CD1c-positive myeloid dendritic cell (primary cell): ENCODE results near the gene FBXO21.
"Not testable (repeated sequence)": the region's sequence is repeated elsewhere in the genome, so short reads cannot be mapped to it uniquely, and the experiment has no call there.

Experiments
- DNase-seq: peaks from one replicate; pipeline ENCODE4 v3.0.0-alpha.2; 2016; ENCODE audit errors: extremely low spot score

Gene FBXO21, protein sequence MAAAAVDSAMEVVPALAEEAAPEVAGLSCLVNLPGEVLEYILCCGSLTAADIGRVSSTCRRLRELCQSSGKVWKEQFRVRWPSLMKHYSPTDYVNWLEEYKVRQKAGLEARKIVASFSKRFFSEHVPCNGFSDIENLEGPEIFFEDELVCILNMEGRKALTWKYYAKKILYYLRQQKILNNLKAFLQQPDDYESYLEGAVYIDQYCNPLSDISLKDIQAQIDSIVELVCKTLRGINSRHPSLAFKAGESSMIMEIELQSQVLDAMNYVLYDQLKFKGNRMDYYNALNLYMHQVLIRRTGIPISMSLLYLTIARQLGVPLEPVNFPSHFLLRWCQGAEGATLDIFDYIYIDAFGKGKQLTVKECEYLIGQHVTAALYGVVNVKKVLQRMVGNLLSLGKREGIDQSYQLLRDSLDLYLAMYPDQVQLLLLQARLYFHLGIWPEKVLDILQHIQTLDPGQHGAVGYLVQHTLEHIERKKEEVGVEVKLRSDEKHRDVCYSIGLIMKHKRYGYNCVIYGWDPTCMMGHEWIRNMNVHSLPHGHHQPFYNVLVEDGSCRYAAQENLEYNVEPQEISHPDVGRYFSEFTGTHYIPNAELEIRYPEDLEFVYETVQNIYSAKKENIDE

DNA sequence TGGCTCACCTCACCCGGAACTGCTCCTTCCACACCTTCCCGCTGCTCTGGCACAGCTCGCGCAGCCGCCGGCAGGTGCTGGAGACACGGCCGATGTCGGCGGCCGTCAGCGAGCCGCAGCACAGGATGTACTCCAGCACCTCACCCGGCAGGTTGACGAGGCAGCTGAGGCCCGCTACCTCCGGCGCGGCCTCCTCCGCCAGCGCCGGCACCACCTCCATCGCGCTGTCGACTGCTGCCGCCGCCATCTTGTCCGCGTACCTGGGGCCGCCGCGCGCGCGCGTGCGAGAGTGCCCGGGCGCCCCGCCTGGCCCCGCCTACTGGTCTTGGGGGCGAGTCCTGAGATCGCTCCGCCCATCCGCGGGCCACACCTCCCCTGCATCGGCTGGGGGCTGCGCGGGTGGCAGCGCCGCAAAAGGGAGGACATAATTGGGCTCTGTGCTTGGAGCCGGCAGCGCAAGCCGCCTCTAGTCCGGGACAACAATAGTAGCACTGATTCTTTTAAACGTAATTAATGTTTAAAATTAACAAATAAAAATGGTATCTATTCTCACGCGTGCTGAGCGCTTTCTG lies at the start of gene FBXO21:
TSS of gene FBXO21 (minus strand) at position 261 of the 572 bp plus-strand sequence. CDS start at position 247, 14 bp downstream.
- DNase-seq: peak; percentile 92

DNA sequence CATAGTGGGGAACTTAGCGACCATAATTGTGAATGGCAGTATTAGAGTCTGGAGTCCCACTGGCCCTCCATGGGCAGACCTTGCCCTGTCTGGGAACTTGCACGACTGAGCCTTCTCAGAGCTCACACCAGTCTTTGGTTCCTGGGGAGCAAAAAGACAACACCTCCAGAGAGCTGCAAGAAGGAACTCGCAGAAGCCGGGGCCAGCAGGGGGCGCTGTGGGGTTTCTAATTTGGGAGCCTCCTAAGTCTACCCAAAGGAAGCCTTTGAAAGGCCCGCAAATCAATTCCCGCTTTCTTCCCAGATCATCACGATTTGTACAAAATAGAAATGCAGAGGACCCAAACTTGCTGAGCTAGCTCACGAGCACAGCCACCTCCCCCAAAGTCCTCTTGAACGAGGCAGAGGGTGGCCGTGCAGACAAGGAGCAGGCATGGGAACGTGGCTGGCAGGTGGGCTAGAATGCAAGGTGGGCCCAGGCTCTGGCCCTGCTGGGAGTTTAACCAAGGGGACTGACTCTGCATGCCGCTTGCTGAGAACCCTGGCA lies 46.3 kb upstream of the FBXO21 start:
- DNase-seq: peak; percentile 67

DNA sequence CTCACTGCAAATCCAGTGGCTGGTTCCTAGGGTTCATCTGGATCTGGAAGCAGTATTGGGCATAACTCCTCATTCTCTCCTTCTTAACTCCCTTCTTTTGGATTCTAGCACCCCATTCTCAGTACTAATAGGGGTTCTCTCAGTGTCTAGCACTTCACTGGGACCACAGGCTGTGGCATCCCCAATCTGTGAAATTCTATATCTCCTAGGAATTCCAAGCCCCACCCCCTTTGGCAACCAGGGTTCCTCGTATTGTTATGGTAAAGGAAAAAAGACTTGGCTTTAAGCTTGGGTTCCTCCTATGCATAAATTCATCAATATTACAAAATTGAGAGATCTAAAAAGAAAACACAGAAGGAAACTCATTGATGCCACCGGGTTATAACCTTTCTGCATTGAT lies 45.0 kb upstream of the FBXO21 start:
- no peak for DNase-seq

DNA sequence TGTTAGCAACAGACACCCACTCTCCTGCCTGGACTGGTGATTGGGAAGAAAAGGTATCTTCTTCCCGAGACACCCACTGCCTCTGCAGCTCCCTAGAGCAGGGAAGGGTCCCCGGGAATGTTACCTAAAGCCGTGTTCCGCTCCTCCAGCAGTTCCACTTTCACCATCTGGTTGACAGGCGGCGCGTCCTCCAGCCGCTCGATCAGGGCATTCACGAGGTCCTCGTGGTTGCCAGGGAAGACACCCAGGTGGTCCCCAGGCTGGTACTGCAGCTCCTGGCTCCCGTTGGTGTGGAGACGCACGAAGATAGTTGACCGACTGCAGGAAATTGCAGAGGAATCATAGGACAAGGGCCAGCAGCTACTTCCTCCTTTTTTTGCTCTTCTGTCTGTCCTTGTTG lies 44.2 kb upstream of the FBXO21 start:
- no peak for DNase-seq

DNA sequence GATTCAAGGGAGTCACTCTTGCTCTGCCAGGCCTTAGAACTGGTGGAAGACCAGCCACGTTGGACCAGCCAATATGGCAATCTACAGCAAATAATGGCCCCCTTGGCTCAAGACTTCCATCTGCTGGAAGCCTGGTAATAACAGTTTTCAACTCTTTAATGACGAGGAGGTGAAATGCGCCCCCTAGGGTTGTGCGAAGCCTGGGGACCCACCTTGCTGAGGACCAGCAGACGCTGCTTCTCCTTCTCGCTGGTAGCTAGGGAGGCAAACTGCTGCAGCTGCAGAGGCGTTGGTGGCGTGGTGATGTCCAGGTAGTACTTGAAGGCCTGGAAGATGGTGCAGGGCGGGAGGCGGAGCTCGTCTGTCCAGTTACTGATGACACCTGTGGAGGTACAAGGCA lies 41.5 kb upstream of the FBXO21 start:
- DNase-seq: no peak

GRCh38 chr12:117228239-117228638 lies 38.0 kb upstream of the FBXO21 start:
- no peak for DNase-seq

- no peak for DNase-seq
Observed at GRCh38 chr12:117227000-117227653, 36.9 kb upstream of the FBXO21 start.

DNA sequence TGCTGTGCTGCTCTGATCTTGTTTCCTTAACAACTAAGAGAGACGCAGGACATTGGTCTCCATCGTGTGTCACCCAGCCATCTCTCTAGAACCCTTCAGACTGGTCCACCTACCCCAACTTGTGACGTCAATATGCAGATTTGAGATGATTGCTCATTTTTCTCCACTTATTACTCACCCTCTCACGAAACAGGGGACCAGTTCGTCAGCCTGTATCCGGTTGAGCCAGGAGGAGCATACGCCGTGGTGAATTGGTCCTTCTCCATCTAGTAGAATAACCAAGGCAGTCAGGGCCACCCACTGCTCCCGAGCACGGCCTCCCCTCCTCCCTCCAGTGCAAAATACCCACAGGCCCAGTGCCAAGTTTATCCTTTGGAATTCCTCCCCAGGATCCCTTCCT lies 36.2 kb upstream of the FBXO21 start:
- DNase-seq: no peak

- no peak for DNase-seq
Observed at GRCh38 chr12:117225179-117225578, 34.9 kb upstream of the FBXO21 start.

- not testable (repeated sequence) for DNase-seq
Observed at GRCh38 chr12:117220947-117221346, 30.7 kb upstream of the FBXO21 start.

DNA sequence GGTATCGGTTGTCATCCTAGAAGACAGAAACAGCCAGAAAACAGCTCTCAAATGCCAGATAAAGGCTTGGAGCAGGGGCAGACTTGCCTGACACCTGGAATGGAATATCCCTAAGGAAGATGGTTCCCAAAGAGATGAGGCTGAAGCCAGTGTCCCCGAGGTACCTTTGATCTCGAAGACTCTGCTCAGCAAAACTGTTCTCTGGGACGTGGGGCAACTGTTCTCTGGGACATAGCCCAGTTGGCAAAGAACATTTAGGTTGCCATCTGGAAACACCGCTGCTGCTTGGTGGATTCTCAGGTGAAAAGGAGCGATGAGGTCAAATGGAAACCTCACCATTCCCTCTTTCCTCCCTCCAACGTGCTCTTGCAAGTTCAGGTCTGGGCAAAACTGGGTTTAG lies 27.9 kb upstream of the FBXO21 start:
- no peak for DNase-seq

GRCh38 chr12:117216686-117217085 lies 26.4 kb upstream of the FBXO21 start:
- no peak for DNase-seq

DNA sequence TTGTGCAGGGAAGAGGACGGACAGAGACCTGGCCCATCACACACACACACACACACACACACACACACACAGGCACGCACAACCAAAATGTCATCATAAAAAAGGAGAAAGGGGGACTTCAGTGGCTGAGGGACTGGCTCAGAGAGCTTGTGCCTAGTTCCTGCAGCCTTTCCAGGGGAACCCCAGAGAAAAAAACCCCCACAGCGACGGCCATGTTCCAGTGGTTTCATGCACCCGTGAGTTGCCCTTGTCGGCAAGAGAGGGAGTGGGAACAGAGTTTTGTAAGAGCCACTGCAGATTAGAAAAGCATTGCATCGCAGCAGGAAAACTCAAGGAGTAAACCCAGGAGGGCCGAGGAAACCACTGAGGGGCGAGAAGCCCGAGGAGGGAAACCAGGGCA lies 24.5 kb upstream of the FBXO21 start:
- no peak for DNase-seq

DNA sequence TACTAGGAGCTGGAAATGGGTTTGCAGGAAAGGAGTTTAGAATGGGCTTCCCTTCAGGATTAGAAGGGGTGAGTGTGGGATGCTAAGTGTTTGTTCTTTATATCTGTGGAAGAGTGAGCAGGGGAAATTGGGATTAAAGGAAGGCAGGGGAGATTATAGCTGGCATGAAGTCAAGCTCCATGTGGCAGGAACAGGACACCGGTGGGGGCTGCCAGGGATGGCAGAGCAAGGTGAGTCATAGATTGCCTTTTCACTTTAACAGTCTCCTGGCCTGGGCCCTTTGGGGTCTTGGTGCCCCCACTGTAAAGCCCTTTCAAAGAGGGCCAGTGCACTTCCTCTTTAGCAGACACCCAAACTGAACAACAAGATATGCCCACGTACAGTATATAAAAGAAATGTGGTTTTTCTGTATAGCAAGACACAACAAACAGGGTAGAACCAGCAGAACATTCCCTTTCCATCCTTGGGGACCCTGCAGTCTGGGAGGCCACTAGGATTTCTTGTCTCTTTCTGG lies 23.1 kb upstream of the FBXO21 start:
- DNase-seq: no peak

DNA sequence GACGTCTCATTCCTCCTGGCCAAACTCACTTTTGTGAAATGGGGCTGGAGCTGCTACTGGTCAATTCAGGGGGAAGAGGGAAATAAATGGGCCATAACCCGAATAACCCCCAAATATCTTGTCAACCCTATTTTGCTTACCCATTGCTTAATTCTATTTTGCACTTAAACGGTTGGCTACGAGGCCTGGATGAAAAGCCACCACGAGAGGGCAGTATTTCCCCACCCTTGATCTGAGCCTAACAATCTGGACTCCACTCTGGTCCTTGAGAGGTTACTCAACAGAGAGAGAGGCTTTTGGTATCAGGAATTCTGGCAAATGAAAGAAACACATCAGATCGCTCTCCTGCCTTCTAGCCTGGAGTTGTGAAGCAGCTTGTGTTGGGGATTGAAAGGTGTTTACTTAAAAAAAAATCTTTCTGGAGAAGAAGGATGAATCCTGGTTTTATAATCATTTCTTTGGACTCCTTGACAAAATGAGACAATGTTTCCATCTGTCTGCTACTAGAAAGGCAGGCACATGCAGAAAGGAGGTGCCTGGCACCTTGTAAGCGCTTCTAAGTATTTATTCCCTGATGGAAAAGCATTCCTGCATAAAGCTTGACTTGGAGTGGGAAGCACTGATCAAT lies 22.4 kb upstream of the FBXO21 start:
- peak; percentile 67 for DNase-seq

DNA sequence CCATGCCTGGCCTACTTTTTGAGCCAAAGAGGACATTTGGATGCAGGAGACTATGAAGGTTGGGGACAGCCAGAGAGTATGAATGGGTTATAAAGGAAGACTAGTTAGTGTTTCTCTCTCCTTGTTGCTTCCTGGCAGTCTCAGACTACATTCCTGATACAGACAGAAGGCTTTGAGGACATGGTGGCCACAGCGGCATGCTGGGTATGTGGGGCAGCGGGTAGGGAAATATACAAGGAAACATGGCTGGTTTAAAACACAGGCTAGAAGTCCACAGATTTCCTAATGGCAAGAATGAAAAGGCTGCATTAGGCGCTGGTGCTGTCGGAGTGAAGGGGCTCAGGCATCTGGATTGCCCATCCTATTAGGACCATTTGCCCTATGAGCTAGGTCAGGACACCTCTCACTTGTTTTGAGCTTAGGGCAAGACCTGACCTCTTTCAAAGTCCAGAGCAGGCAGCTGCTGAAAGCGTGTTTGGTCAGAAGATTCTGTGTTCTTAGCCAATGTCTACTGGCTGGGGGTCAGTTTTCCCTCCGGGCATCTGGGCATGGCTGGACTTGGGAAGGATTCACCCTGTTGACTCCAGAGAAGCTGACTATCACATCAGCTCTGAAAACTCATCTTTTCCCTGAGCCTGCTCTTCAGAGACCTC lies 20.1 kb upstream of the FBXO21 start:
- no peak for DNase-seq

- no peak for DNase-seq
Observed at GRCh38 chr12:117209626-117210025, 19.4 kb upstream of the FBXO21 start.

GRCh38 chr12:117208811-117209455 lies 18.7 kb upstream of the FBXO21 start:
- no peak for DNase-seq

- DNase-seq: no peak
Observed at GRCh38 chr12:117208206-117208605, 17.9 kb upstream of the FBXO21 start.

DNA sequence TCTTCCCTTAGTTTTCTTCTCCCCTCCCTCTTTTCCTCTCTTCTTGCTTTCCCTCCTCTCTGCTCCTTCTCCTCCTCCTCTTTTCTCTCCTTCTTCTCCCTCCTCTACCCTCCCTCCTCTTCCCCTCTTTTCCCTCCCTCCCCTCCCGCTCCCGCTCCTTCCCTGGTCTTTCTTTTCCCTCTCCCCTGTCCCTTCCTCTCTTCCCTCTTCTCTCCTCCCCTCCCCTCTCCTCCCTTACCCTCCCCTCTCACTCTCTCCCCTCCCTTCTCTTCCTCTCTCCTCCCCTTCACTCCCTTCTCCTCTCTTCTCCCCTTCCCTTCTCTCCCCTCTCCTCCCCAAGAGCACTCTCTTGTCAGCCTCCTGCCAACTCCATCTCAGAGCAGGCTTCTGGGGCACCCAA lies 17.4 kb upstream of the FBXO21 start:
- no peak for DNase-seq

- DNase-seq: no peak
Observed at GRCh38 chr12:117202556-117202955, 12.3 kb upstream of the FBXO21 start.
